HFFc6 (cell line): ENCODE measurements around the gene FBXL14. TPM values are rescaled to one million over a fixed set of nuclear protein-coding genes. Genes with fewer than 3 reads are reported as not detected.

Experiments used
- DNase-seq: peaks from one replicate; pipeline ENCODE4 v3.0.0-alpha.2; 2018
- H3K27ac Mint-ChIP-seq: 2 replicates; pipeline ENCODE4 v1.8.0; 2020; ENCODE audit warnings: mild to moderate bottlenecking, mixed read lengths
- H3K27me3 Mint-ChIP-seq: 2 replicates; pipeline ENCODE4 v1.8.0; 2021; ENCODE audit warnings: mild to moderate bottlenecking, moderate library complexity, mixed read lengths; ENCODE audit not compliant: insufficient read depth
- H3K36me3 Mint-ChIP-seq: 2 replicates; pipeline ENCODE4 v1.8.0; 2021; ENCODE audit warnings: low read depth, mixed read lengths
- H3K4me1 Mint-ChIP-seq: 2 replicates; pipeline ENCODE4 v1.8.0; 2020; ENCODE audit warnings: low read depth, mixed read lengths
- H3K4me3 Mint-ChIP-seq: 2 replicates; pipeline ENCODE4 v1.8.0; 2020; ENCODE audit warnings: mild to moderate bottlenecking, moderate library complexity, mixed read lengths
- H3K9me3 Mint-ChIP-seq: 2 replicates; pipeline ENCODE4 v1.8.0; 2020; ENCODE audit warnings: mild to moderate bottlenecking, mixed read lengths
- CTCF ChIP-seq: fragments of 200-600 bp; sonication (generic); IDR thresholded peaks from 2 replicates; pipeline ENCODE4 v1.5.0; 2021; ENCODE audit warnings: antibody characterized with exemption, mild to moderate bottlenecking
- total RNA-seq, 6 experiments: library from RNA; stranded (reverse); fragmentation: NEBNext Ultra II Directional; extraction: Animal tissue kit (Norgen Biotek cat#: 25700); gene quantifications; 2 replicates in 1 of 6; 3 replicates in 5 of 6; pipeline ENCODE4 v1.2.3, GENCODE V29; 2021

FBXL14 gene
- total RNA-seq, 6 experiments from 2014 or later: 5.2 to 6.5 (median 5.4) TPM

- Mint-ChIP-seq H3K9me3 (no peaks in the 10 kb centered on the region), H3K27me3 (peaks cover 5% of the 10 kb centered on the region), H3K4me3 (no peak overlapping the region), H3K27ac (peak overlapping the region; percentile 73), H3K36me3 (peaks cover 22% of the 10 kb centered on the region), H3K4me1 (peaks cover 80% of the 10 kb centered on the region)
- DNase-seq: no peak
- TF ChIP-seq CTCF: no peak
Measured at GRCh38 chr12:1610072-1610643, 15.8 kb upstream of the FBXL14 start.

- peaks cover 82% of the 10 kb centered on the region for H3K4me1 Mint-ChIP-seq
- H3K4me3 Mint-ChIP-seq: no peak overlapping the region
Measured at GRCh38 chr12:1608713-1609119, 14.3 kb upstream of the FBXL14 start.

GRCh38 chr12:1607940-1608712, 13.7 kb upstream of the FBXL14 start:
- Mint-ChIP-seq H3K9me3 (no peaks in the 10 kb centered on the region), H3K27ac (peak overlapping the region; percentile 66), H3K4me3 (peak overlapping the region; percentile 29; the same call in 1 of the 2 replicates), H3K4me1 (peaks cover 83% of the 10 kb centered on the region), H3K36me3 (peaks cover 14% of the 10 kb centered on the region), H3K27me3 (peaks cover 5% of the 10 kb centered on the region)
- no peak for DNase-seq
- no peak for TF ChIP-seq CTCF

More at GRCh38 chr12:1608713-1609119, 14.3 kb upstream of the FBXL14 start:
- Mint-ChIP-seq H3K36me3 (peaks cover 14% of the 10 kb centered on the region), H3K27me3 (peaks cover 5% of the 10 kb centered on the region), H3K9me3 (no peaks in the 10 kb centered on the region), H3K27ac (peak overlapping the region; percentile 66)
- TF ChIP-seq CTCF: no peak
- no peak for DNase-seq

- Mint-ChIP-seq H3K4me3 (peak overlapping the region; percentile 91), H3K9me3 (no peaks in the 10 kb centered on the region), H3K4me1 (peaks cover 83% of the 10 kb centered on the region), H3K27ac (peak overlapping the region; percentile 94), H3K27me3 (peaks cover 5% of the 10 kb centered on the region), H3K36me3 (peaks cover 18% of the 10 kb centered on the region)
- DNase-seq: peak; percentile 86
- TF ChIP-seq CTCF: no peak
Measured at GRCh38 chr12:1606021-1606622, 11.7 kb upstream of the FBXL14 start.

- Mint-ChIP-seq H3K9me3 (no peaks in the 10 kb centered on the region), H3K27ac (peak overlapping the region; percentile 94), H3K4me1 (peaks cover 83% of the 10 kb centered on the region), H3K36me3 (peaks cover 14% of the 10 kb centered on the region), H3K27me3 (peaks cover 5% of the 10 kb centered on the region), H3K4me3 (peak overlapping the region; percentile 91)
- peak; percentile 79 for DNase-seq
- TF ChIP-seq CTCF: peak; percentile 86
Measured at GRCh38 chr12:1605129-1606020, 11.0 kb upstream of the FBXL14 start.
